Hepatocyte (in vitro differentiated cells): Measurements from ENCODE around the gene ALG14. TPM values are rescaled to one million over a fixed set of nuclear protein-coding genes. Genes with fewer than 3 reads are reported as not detected.

Source experiments
- DNase-seq: peaks from one replicate; pipeline ENCODE4 v3.0.0-alpha.2; 2016; ENCODE audit warnings: low spot score
- H2AFZ ChIP-seq: fragments of 200-600 bp; sonication (generic); 2 replicates; pipeline ENCODE4 v1.6.0; 2016; ENCODE audit warnings: antibody characterized with exemption, mild to moderate bottlenecking
- H3K27ac ChIP-seq: fragments of 200-600 bp; sonication (generic); 2 replicates; pipeline ENCODE4 v1.5.1; 2016; ENCODE audit warnings: mild to moderate bottlenecking
- H3K27me3 ChIP-seq: fragments of 200-600 bp; sonication (generic); 2 replicates; pipeline ENCODE4 v1.6.1; 2016
- H3K36me3 ChIP-seq: fragments of 200-600 bp; sonication (generic); replicated peaks from 2 replicates; pipeline ENCODE4 v1.5.1; 2016; ENCODE audit warnings: low read depth; ENCODE audit not compliant: insufficient read depth
- H3K4me1 ChIP-seq: fragments of 200-600 bp; sonication (generic); 2 replicates; pipeline ENCODE4 v1.5.1; 2016; ENCODE audit warnings: mild to moderate bottlenecking, moderate library complexity; ENCODE audit not compliant: insufficient read depth
- H3K4me2 ChIP-seq: fragments of 200-600 bp; sonication (generic); 2 replicates; pipeline ENCODE4 v1.6.0; 2016
- H3K4me3 ChIP-seq: fragments of 200-600 bp; sonication (generic); 2 replicates; pipeline ENCODE4 v1.5.1; 2016; ENCODE audit warnings: mild to moderate bottlenecking
- H3K79me2 ChIP-seq: fragments of 200-600 bp; sonication (generic); 2 replicates; pipeline ENCODE4 v1.6.0; 2017; ENCODE audit warnings: mild to moderate bottlenecking
- H3K9me2 ChIP-seq: fragments of 200-600 bp; sonication (generic); replicated peaks from 2 replicates; pipeline ENCODE4 v1.6.0; 2017; ENCODE audit warnings: mild to moderate bottlenecking; ENCODE audit not compliant: insufficient read depth
- H3K9me3 ChIP-seq: fragments of 200-600 bp; sonication (generic); 2 replicates; pipeline ENCODE4 v1.5.1; 2016; ENCODE audit warnings: low read depth, mild to moderate bottlenecking
- H4K20me1 ChIP-seq: fragments of 200-600 bp; sonication (generic); 2 replicates; pipeline ENCODE4 v1.6.0; 2016; ENCODE audit warnings: mild to moderate bottlenecking; ENCODE audit not compliant: insufficient read depth, poor library complexity, severe bottlenecking
- CTCF ChIP-seq: fragments of 200-600 bp; sonication (generic); IDR thresholded peaks from 2 replicates; pipeline ENCODE4 v1.5.1; 2016; ENCODE audit warnings: antibody characterized with exemption, mild to moderate bottlenecking; ENCODE audit not compliant: poor library complexity
- EZH2 ChIP-seq: fragments of 200-600 bp; sonication (generic); IDR thresholded peaks from 2 replicates; pipeline ENCODE4 v1.6.1; 2016; ENCODE audit warnings: antibody characterized with exemption, mild to moderate bottlenecking, borderline replicate concordance
- EZH2phosphoT487 ChIP-seq: fragments of 200-600 bp; sonication (generic); IDR thresholded peaks from one replicate; pipeline ENCODE4 v1.6.1; 2018; ENCODE audit warnings: antibody characterized with exemption, mild to moderate bottlenecking, low read depth, moderate library complexity; ENCODE audit not compliant: unreplicated experiment, severe bottlenecking
- WGBS: methylation state at CpG from one replicate; pipeline ENCODE4 v1.1.6; 2016; ENCODE audit warnings: low lambda C conversion rate; ENCODE audit errors: missing lambda C conversion rate; 5-methylcytosine and 5-hydroxymethylcytosine counted together
- polyA plus RNA-seq: library from polyadenylated mRNA; unstranded; fragments of >200 nt; fragmentation: Nextera tagmentation; extraction: Ambion mirVana; gene quantifications from 2 replicates; pipeline ENCODE4 v1.2.1, GENCODE V29; 2016
- total RNA-seq: library from RNA; depleted of rRNA; stranded (reverse); fragments of >200 nt; gene quantifications from 2 replicates; pipeline ENCODE4 v1.2.3, GENCODE V29; 2014

ALG14 gene
- total and polyA plus RNA-seq, 2 experiments from 2014 or later: 2.5 to 22.5 TPM

GRCh38 chr1:94953746-94954145, 119.0 kb downstream of the ALG14 start:
- 67% methylated on average over 6 of the region's 6 CpGs for WGBS

GRCh38 chr1:94953107-94953506, 119.6 kb downstream of the ALG14 start:
- H4K20me1 ChIP-seq: no peaks in the 10 kb centered on the region
- no peaks in the 10 kb centered on the region for H3K79me2 ChIP-seq
- H3K36me3 ChIP-seq: no peaks in the 10 kb centered on the region
- H3K4me2 ChIP-seq: no peak overlapping the region
- no peak for DNase-seq
- TF ChIP-seq CTCF (no peak), EZH2phosphoT487 (no peak), EZH2 (no peak)
- no peaks in the 10 kb centered on the region for H3K9me2 ChIP-seq
- no peaks in the 10 kb centered on the region for H3K27me3 ChIP-seq
- peaks cover 40% of the 10 kb centered on the region for H3K4me1 ChIP-seq
- no peak overlapping the region for H3K27ac ChIP-seq
- H3K9me3 ChIP-seq: no peaks in the 10 kb centered on the region
- H2AFZ ChIP-seq: no peak overlapping the region
- no peak overlapping the region for H3K4me3 ChIP-seq

More at GRCh38 chr1:94953746-94954145, 119.0 kb downstream of the ALG14 start:
- H3K79me2 ChIP-seq: no peaks in the 10 kb centered on the region
- no peak overlapping the region for H2AFZ ChIP-seq
- H3K27me3 ChIP-seq: no peaks in the 10 kb centered on the region
- DNase-seq: no peak
- no peaks in the 10 kb centered on the region for H3K9me3 ChIP-seq
- H4K20me1 ChIP-seq: no peaks in the 10 kb centered on the region
- H3K36me3 ChIP-seq: no peaks in the 10 kb centered on the region
- no peak overlapping the region for H3K4me3 ChIP-seq
- no peaks in the 10 kb centered on the region for H3K9me2 ChIP-seq
- TF ChIP-seq CTCF: no peak
- no peak for TF ChIP-seq EZH2phosphoT487
- no peak for TF ChIP-seq EZH2
- peak overlapping the region; percentile 28 for H3K4me2 ChIP-seq
- H3K27ac ChIP-seq: peak overlapping the region; percentile 40
- peaks cover 40% of the 10 kb centered on the region for H3K4me1 ChIP-seq

- no peak overlapping the region for H3K4me3 ChIP-seq
- no peaks in the 10 kb centered on the region for H3K79me2 ChIP-seq
- H3K27ac ChIP-seq: no peak overlapping the region
- H2AFZ ChIP-seq: no peak overlapping the region
- no peaks in the 10 kb centered on the region for H3K9me3 ChIP-seq
- DNase-seq: no peak
- peaks cover 40% of the 10 kb centered on the region for H3K4me1 ChIP-seq
- no peaks in the 10 kb centered on the region for H4K20me1 ChIP-seq
- TF ChIP-seq EZH2 (no peak), CTCF (no peak), EZH2phosphoT487 (no peak)
- no peak overlapping the region for H3K4me2 ChIP-seq
- no peaks in the 10 kb centered on the region for H3K27me3 ChIP-seq
- no peaks in the 10 kb centered on the region for H3K9me2 ChIP-seq
- WGBS: 86% methylated on average over 5 of the region's 5 CpGs
- no peaks in the 10 kb centered on the region for H3K36me3 ChIP-seq
Observed at GRCh38 chr1:94952539-94952938, 120.2 kb downstream of the ALG14 start.
